Measurements from ENCODE around the gene GPC5.

The GPC5 gene

GRCh38 chr13:92074658-92075057 is 676.2 kb downstream of the GPC5 start:
- DNase-seq, result peak; percentile 13

- no peak for DNase-seq
Observed at GRCh38 chr13:92097337-92097903, 699.0 kb downstream of the GPC5 start.

- DNase-seq, result no peak
Observed at GRCh38 chr13:92101801-92102200, 703.4 kb downstream of the GPC5 start.

GRCh38 chr13:92103689-92104153 is 705.3 kb downstream of the GPC5 start:
- no peak for DNase-seq

GRCh38 chr13:92122186-92122853 is 723.9 kb downstream of the GPC5 start:
- no peak for DNase-seq

- no peak for DNase-seq
Observed at GRCh38 chr13:92126399-92126798, 728.0 kb downstream of the GPC5 start.

GRCh38 chr13:92135509-92135908 is 737.1 kb downstream of the GPC5 start:
- no peak for DNase-seq

- no peak for DNase-seq
Observed at GRCh38 chr13:92136449-92137155, 738.2 kb downstream of the GPC5 start.

GRCh38 chr13:92137520-92137919 is 739.1 kb downstream of the GPC5 start:
- DNase-seq, result no peak

GRCh38 chr13:92143766-92144165 is 745.3 kb downstream of the GPC5 start:
- DNase-seq, result no peak

GRCh38 chr13:92150606-92151005 is 752.2 kb downstream of the GPC5 start:
- DNase-seq, result no peak

- no peak for DNase-seq
Observed at GRCh38 chr13:92158346-92158745, 759.9 kb downstream of the GPC5 start.

- DNase-seq, result no peak
Observed at GRCh38 chr13:92164822-92165221, 766.4 kb downstream of the GPC5 start.

GRCh38 chr13:92172191-92172590 is 773.8 kb downstream of the GPC5 start:
- DNase-seq, result no peak

- DNase-seq, result no peak
Observed at GRCh38 chr13:92173254-92173653, 774.8 kb downstream of the GPC5 start.

GRCh38 chr13:92175330-92175729 is 776.9 kb downstream of the GPC5 start:
- DNase-seq, result peak; percentile 72

GRCh38 chr13:92177966-92178365 is 779.5 kb downstream of the GPC5 start:
- peak; percentile 93 for DNase-seq

GRCh38 chr13:92179223-92179622 is 780.8 kb downstream of the GPC5 start:
- DNase-seq, result no peak

- peak; percentile 36 for DNase-seq
Observed at GRCh38 chr13:92187378-92187989, 789.1 kb downstream of the GPC5 start.

- no peak for DNase-seq
Observed at GRCh38 chr13:92188574-92188973, 790.2 kb downstream of the GPC5 start.

- DNase-seq, result peak; percentile 40
Observed at GRCh38 chr13:92196591-92197256, 798.3 kb downstream of the GPC5 start.

GRCh38 chr13:92197669-92198068 is 799.2 kb downstream of the GPC5 start:
- no peak for DNase-seq

GRCh38 chr13:92218615-92219014 is 820.2 kb downstream of the GPC5 start:
- no peak for DNase-seq
